Epithelial cell of esophagus (primary cell): ENCODE measurements around the gene HES4.

Experiments used
- DNase-seq: peaks from one replicate; pipeline ENCODE4 v3.0.0; 2010; ENCODE audit warnings: low read depth
- H3K4me3 ChIP-seq: 2 replicates; pipeline ENCODE4 v1.5.1; 2011; ENCODE audit warnings: mild to moderate bottlenecking, low read length, control low read depth
- TF ChIP-seq, protein P1 (sequence below): IDR thresholded peaks from 2 replicates; pipeline ENCODE4 v1.5.1; 2011; ENCODE audit warnings: low read depth, mild to moderate bottlenecking, low read length, control low read depth, inconsistent platforms; ENCODE audit not compliant: insufficient read depth; ENCODE audit errors: missing control alignments

The HES4 gene

GRCh38 chr1:958823-959730 is 40.8 kb downstream of the HES4 start, which contains the start of gene NOC2L:
Gene NOC2L (minus strand): TSS chr1:959256. CDS start chr1:959240, 16 bp downstream.
- peak; percentile 92 for DNase-seq
- TF ChIP-seq, protein P1, sequence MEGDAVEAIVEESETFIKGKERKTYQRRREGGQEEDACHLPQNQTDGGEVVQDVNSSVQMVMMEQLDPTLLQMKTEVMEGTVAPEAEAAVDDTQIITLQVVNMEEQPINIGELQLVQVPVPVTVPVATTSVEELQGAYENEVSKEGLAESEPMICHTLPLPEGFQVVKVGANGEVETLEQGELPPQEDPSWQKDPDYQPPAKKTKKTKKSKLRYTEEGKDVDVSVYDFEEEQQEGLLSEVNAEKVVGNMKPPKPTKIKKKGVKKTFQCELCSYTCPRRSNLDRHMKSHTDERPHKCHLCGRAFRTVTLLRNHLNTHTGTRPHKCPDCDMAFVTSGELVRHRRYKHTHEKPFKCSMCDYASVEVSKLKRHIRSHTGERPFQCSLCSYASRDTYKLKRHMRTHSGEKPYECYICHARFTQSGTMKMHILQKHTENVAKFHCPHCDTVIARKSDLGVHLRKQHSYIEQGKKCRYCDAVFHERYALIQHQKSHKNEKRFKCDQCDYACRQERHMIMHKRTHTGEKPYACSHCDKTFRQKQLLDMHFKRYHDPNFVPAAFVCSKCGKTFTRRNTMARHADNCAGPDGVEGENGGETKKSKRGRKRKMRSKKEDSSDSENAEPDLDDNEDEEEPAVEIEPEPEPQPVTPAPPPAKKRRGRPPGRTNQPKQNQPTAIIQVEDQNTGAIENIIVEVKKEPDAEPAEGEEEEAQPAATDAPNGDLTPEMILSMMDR, result no peak

DNA sequence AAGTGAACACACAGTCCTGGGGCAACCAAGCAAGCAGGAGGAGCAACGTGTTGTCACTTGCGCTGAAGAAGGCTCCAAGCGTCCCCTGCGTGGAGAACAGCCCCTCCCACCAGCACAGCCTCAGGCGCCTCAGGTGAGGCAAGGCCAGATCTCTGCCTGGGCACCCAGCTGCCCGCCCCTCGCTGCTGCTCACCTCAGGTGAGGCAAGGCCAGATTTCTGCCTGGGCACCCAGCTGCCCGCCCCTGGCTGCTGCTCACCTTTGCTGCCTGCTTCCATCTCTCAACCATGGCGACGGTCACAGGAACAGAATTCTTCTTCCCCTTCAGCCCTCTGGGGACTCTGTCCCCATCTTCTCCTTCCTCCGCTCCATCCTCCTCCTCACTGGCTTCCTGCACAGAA is 43.3 kb downstream of the HES4 start:
- TF ChIP-seq, protein P1, result no peak
- H3K4me3 ChIP-seq, result no peak overlapping the region
- no peak for DNase-seq

More at GRCh38 chr1:958823-959730, 40.8 kb downstream of the HES4 start, which contains the start of gene NOC2L:
- H3K4me3 ChIP-seq, result peak within 1 kb of the TSS; percentile 99

- TF ChIP-seq, protein P1, result no peak
- no peak overlapping the region for H3K4me3 ChIP-seq
- no peak for DNase-seq
Measured at GRCh38 chr1:955474-955873, 44.4 kb downstream of the HES4 start.

- H3K4me3 ChIP-seq, result no peak overlapping the region
- TF ChIP-seq, protein P1, result no peak
- no peak for DNase-seq
Measured at GRCh38 chr1:954927-955326, 45.0 kb downstream of the HES4 start.

- no peak for DNase-seq
- H3K4me3 ChIP-seq, result no peak overlapping the region
- TF ChIP-seq, protein P1, result no peak
Measured at GRCh38 chr1:953524-954320, 46.2 kb downstream of the HES4 start.

DNA sequence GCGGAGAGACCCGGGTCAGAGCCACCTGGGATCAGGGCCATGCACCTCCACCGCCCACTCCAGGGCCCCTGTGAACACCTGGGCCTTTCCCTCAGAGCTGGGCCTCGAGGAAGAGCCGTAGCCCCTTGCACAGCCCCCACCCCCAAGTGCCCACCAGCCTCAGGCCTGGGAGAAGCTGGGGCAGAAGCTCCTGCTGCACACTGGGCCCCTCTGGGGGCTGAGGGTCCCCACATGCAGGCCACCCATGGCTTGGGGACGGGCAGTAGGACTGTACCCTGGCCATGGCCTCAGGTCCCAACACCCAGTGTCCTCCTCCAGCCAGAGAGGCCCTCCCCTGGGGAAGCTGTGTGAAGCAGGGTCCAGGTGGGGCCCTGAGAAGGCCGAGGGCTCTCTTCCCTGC is 47.3 kb downstream of the HES4 start:
- no peak overlapping the region for H3K4me3 ChIP-seq

More for the DNA sequence above, 47.3 kb downstream of the HES4 start:
- no peak for DNase-seq
- TF ChIP-seq, protein P1, result no peak
